ENCODE results near the gene PIK3CB.
"Not testable (repeated sequence)": the region's sequence is repeated elsewhere in the genome, so short reads cannot be mapped to it uniquely, and the experiment has no call there.

Gene PIK3CB

DNA sequence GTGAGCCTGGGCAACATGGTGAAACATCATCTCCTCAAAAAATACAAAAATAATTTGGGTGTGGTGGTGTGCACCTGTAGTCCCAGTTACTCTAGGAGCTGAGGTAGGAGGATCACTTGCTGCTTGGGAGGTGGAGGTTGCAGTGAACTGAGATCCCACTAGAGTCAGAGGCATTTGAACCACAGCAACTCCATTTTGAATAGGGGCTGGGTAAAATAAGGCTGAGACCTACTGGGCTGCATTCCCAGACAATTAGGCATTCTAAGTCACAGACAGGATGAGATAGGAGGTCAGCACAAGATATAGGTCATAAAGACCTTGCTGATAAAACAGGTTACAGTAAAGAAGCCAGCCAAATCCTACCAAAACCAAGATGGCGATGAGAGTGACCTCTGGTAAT, 12.1 kb upstream of the PIK3CB start:
- not testable (repeated sequence) for DNase-seq (ENCODE audit: low read depth in 2 of 2)

DNA sequence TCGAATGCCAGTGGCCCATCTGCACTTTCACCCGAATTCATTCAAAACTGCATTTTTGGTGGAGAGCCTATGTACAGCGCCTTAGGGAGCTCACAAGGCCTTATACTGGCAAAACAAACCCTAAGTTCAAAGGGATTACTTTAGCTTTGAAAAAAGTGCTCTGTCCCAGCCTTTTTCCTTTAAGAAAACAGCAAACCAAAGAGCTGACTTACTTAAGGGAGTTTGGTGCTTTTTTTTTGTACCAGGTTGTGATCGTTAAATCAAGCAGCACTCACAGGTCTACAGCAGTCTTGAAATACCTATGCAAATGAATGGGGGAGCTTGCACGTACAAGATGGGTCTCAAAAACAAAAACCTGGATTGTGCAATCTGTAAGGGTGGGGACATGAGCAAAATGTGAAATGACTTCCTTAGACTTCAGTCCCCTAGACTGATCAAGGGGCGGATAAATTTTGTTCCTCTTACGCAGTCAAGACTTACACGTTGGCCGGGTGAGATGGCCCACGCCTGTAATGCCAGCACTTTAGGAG, 11.6 kb upstream of the PIK3CB start:
- no peak for DNase-seq (ENCODE audit: low read depth in 2 of 2)

DNA sequence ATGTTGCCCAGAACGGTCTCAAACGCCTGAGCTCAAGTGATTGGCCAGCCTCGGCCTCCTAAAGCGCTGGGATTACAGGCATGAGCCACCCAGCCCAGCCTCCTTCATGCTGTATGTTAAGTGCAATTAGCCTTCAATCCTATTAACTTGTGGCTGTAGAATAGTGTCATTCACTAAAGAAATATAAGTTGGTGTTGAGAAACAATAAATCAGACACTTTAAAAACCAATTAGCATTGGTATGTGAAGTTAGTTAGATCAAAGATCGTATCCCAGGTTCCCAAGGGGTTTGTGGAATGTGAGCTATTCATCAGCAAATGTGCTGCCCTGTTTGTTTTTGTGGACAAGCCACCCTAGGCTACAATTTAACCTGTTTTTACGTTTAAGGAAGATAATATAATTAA, 11.0 kb upstream of the PIK3CB start:
- DNase-seq (ENCODE audit: low read depth in 2 of 2), result no peak

DNA sequence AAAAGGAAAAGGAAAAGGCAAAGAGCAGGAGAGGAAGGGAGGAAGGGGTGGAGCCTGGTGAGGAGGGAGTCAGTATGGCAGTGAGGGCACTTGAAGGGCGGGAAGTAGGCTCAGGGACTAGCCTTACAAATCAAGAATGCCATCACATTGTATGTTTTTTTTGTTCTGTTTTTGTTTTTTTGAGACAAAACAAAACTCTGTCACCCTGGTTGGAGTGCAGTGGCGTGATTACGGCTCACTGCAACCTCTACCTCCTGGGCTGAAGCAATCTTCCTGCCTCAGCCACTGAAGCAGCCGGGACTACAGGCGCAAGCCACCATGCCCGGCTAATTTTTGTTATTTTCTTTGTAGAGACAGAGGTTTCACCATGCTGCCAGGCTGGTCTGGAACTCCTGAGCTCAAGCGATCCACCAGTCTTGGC, 10.5 kb upstream of the PIK3CB start:
- DNase-seq (ENCODE audit: low read depth in 2 of 2), result no peak

DNA sequence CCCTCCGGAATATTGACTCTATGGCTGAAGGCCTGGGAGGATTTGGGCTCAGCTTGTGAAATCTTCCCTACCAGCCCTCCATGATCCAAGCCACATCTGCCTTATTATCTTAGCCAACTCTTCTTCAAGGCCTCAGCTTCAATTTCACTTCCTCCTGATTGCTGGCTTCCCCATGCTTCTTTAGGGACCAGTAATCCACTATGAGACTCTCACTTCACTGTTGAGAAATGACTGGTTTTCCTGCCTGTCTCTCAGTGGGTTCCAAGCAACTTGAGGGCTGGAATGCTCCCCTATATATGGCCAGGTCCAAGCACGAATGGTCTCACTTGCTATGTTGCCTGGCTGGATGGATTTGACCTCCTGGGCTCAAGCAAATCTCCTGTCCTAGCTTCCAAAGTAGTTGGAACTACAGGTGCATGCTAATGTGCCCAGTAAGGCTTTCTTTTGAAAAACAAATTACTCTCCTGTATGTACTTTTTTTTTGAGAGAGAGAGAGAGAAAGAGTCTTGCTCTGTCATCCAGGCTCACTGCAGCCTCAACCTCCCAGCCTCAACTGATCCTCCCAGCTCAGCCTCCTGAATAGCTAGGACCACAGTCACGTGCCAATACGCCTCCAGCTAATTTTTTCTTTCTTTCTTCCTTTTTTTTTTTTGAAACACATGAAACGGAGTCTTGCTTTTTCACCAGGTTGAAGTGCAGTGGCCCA, 7.9 kb upstream of the PIK3CB start:
- no peak for DNase-seq (ENCODE audit: low read depth in 2 of 2)

DNA sequence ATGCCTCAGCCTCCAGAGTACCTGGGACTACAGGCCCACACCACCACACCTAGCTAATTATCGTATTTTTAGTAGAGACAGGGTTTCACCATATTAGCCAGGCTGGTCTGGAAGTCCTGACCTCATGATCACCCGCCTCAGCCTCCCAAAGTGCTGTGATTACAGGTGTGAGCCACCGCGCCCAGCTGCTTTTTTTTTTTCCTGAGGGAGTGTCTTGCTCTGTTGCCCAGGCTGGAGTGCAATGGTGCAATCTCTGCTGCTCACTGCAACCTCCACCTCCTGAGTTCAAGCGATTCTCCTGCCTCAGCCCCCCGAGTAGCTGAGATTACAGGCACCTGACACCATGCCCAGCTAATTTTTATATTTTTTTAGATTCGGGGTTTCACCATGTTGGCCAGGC, 3.7 kb upstream of the PIK3CB start:
- DNase-seq (ENCODE audit: low read depth in 2 of 2), result not testable (repeated sequence)

DNA sequence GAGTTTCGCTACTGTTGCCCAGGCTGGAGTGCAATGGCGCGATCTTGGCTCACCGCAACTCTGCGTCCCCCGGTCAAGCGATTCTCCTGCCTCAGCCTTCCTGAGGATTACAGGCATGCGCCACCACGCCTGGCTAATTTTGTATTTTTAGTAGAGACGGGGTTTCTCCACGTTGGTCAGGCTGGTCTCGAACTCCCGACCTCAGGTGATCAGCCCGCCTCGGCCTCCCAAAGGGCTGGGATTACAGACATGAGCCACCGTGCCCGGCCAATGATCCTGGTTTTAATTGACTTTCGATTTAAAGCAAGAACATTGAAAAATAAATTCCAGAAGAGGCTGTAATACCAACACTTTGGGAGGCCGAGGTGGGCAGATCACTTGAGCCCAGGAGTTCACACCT, 1.1 kb upstream of the PIK3CB start:
- not testable (repeated sequence) for DNase-seq (ENCODE audit: low read depth in 2 of 2)

DNA sequence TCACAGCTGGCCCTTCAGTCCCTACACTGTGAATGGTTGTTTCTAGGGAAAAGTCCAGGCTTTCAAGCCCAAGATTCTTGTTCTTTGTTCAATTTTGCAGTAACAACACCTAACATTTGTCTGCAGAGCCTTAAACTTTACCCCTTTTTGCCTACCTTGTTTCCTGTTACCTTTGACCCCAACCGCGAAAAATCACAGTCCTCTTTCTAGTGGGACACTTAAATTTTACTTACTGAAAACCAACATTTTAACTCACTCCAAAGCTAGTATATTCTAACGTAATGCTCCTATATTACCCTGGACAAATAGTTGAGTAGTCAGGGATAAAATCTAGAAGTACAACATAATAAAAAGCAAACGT, 649 bp upstream of the PIK3CB start:
- DNase-seq (ENCODE audit: low read depth in 2 of 2), result no peak

DNA sequence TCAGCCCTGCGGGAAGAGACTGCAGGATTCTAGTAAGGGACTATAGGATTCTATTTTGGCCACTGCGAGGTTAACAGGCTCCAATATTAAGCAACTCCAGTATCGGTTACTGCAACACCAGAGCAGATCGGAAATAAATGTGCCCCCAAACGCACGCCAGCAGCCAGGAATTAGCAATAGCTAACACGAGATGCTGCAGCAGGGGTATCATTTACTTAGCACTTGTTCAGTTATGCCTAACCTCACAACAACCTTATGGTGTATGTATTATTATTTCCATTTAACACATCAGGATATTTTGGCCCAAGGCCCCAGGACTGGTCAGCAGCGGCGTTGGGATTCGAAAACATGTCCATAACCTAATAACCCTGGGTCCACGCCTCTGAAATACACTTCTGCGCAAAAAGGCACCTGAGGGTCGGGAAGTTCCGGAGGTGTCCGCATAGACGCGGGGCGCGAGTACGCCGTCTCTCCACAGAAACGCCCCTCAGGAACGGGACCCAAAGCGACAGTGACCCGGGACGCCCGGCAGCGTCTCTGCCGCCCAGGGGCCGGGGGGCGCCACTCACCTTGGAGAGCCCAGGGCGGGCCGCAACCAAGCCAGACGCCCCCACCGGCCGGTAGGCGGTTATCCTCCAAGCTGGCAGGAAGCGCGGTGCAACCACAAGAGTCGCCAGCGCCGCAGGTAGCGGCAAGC, 681 bp downstream of the PIK3CB start:
- DNase-seq (ENCODE audit: low read depth in 2 of 2), result no peak

DNA sequence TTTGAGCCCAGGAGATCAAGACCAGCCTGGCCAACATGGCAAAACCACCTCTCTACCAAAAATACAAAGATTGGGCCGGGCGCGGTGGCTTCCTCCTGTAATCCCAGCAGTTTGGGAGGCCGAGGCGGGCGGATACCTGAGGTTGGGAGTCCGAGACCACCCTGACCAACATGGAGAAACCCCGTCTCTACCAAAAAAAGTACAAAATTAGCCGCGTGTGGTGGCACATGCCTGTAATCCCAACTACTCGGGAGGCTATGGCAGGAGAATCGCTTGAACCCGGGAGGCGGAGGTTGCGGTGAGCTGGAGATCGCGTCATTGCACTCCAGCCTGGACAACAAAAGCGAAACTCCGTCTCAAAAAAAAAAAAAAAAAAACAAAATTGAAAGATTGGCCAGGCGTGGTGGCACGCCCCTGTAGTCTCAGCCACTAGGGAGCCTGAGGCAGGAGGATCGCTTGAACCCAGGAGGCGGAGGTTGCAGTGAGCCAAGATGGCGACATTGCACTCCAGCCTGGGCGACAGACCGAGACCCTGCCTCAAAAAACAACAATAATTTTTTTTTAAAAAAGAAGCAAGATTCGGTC, 2.2 kb downstream of the PIK3CB start:
- DNase-seq (ENCODE audit: low read depth in 2 of 2), result not testable (repeated sequence)

DNA sequence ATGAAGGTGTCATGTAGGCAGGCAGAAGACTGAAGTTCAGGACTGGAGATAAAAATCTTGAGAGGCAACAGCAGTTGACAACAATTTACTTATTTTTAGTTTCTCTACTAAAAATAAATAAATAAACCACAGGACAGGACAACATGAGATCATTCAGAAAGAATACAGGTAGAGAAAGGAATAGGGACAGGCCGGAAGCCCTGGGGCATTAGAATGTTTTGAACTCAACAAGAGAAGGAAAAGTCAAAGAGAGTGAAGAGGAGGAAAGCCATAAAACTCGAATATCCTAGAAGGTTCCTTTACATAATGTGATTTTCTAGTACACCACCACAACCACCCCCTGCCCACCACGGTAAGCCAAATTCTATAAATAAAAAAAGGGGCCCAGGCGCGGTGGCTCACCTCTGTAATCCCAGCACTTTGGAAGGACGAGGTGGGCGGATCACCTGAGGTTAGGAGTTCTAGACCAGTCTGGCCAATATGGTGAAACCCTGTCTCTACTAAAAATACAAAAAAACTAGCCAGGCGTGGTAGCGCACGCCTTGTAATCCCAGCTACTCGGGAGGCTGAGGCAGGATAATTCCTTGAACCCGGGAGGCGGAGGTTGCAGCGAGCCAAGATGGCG, 4.7 kb downstream of the PIK3CB start:
- no peak for DNase-seq (ENCODE audit: low read depth in 2 of 2)

DNA sequence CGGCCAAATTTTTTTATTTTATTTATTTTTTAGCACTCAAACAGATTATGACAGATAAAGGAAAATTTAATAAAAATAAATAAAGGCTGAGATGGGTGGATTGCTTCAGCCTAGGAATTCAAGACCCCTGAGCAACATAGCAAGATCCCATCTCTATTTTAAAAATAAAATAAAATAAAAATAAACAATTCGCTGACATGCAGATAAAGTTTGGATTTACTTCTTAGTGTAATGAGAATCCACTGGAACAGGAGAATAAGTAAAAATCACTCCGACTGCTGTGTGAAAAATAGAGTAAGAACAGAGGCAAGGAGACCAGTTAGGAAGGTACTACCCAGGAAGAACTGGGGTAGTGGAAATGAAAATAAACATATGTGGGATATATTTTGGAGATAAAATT, 5.6 kb downstream of the PIK3CB start:
- no peak for DNase-seq (ENCODE audit: low read depth in 2 of 2)

DNA sequence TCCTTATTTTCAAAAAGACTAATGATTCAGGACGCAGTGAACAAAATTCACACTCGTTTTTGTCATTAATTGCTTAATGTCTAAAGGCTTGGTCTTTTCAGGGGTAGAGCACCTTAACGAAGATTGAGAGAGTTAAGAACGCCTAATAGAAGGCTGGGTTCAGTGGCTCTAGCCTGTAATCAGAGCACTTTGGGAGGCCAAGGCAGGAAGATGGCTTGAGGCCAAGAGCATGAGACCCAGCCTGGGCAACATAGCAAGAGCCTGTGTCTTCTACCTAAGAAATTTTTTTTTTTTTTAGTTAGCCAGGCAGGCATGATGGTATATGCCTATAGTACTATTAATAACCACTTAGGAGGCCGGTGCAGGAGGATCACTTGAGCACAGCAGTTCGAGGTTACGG, 7.5 kb downstream of the PIK3CB start:
- no peak for DNase-seq (ENCODE audit: low read depth in 2 of 2)

DNA sequence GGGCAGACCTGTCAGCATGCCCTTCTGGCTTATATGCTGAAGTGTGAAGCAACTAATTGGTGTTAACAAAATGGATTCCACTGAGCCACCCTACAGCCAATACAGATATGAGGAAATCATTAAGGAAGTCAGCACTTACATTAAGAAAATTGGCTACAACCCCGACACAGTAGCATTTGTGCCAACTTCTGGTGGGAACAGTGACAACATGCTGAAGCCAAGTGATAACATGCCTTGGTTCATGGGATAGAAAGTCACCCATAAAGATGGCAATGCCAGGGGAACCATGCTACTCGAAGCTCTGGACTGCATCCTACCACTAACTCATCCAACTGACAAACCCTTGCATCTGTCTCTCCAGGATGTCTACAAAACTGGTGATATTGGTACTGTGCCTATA, 9.4 kb downstream of the PIK3CB start:
- DNase-seq (ENCODE audit: low read depth in 2 of 2), result no peak

DNA sequence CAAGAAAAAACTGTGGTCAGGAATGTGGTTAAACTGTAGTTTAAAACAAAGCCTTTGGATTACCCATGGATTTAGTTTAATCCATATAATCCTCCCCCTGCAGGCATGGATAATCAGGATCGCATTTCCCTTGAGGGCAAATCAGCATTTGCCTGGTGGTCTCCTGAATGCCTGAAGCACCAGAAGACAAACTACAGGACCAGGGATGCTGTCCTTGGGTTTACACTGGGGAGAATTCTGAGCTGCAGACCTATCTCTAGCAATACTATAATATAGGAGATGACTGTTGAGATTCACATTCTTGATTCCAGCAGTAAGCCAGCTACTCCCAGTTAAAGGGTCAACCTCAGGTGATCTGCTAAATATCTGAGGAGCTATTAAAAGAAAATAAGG, 10.6 kb downstream of the PIK3CB start:
- DNase-seq (ENCODE audit: low read depth in 2 of 2), result no peak

DNA sequence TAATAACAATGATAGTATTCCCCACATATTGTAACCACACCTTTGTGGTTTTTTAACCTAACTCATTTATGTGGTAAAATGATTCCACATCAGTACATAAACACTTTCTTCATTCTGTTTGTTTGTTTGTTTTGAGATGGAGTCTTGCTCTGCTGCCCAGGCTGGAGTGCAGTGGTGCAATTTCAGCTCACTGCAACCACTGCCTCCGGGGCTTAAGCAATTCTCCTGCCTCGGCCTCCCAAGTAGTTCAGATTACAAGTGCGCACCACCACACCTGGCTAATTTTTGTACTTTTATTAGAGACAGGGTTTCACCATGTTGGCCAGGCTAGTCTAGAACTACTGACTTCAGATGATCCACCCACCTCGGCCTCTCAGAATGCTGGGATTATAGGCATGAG, 14.3 kb downstream of the PIK3CB start:
- DNase-seq (ENCODE audit: low read depth in 2 of 2), result not testable (repeated sequence)

DNA sequence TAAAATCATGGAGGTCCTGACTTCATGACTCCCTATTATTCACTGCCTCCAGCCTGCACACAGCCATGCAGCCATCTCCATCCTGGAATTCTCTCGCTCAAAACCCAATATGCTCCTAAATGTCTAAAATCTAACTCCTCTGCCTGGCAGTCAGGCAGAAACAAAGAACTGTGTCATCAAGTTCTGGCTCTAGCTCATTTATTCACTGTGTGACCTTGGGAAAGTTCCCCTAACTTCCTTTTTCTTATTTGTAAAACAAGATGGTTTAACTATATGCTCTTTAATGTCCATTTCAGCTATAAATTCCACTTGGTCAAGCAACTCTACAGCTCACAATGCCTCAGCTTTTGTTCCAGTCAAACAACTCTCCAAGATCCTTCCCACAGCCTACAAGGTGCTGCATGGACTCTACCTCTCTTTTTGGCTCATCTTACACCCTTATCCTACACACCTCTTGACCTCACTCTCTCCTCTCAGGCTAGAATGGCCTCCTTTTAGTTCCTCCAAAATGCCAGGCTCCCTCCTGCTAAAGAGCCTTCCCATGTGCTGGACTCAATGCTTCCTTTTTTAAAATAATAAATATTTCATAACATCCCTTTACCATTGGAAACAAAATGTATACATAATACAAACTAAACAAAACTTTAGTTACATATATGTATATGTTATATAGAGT, 16.4 kb downstream of the PIK3CB start:
- DNase-seq (ENCODE audit: low read depth in 2 of 2), result no peak

DNA sequence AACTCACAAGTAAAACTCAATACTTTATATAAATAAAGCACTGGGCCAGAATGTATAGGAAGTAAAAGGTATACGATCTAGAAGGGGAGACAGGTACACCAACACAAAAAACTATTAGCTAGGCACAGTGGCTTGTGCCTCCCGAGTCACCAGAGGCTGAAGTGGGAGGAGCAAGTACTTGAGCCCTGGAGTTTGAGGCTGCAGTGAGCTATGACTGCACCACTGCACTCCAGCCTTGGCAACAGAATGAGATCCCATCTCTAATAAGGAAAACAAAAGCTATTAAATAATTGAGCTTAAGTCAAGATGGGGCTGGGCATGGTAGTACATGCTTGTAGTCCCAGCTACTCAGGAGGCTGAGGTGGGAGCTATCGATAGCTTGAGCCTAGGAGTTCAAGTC, 17.0 kb downstream of the PIK3CB start:
- DNase-seq (ENCODE audit: low read depth in 2 of 2), result no peak

DNA sequence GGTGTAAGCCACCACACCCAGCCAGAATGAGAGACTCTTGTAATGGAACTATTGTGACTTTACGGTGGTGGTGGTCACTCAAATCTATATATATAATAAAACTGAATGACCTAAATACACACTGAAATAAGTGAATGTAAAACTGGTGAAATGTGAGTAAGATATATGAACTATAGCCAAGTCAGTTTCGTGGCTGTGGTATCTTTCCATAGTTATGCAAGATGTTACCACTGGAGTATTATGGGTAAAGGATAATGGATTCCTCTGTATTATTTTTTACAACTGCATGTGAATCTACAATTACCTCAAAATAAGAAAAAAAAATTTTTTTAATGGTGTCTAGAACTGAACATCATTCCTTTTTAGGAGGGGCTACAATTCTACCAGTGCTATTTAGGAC, 21.9 kb downstream of the PIK3CB start:
- no peak for DNase-seq (ENCODE audit: low read depth in 2 of 2)

DNA sequence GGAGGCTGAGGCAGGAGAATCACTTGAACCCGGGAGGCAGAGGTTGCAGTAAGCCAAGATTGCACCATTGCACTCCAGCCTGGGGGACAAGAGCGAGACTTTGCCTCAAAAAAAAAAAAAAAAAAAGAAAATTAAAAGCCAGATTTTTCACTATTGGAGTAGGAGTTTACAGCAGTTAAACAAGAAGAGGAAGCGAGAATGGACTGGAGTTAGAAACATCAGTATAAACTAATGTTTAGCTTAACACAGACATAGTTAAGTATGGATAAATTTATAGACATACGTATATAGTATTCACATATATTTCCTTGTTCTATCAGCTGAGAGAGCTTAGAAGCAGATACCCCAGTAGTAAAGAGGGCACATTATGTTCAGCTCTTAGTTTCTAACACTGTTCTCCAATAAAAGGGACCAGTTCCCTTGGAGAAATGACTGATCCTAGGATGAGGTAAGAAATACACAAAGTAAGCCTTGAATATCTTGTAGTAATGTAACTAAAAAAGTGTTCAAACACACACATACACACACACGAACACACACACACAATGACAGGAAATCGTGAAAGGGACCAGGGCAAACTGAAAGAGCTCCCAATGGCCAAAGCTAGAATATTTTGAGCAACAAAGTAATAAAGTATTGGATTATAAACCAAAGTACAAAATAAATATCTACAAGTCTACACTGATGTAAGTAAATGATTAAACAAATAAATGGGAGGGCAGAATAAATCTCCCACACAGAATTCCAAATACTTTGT, 25.1 kb downstream of the PIK3CB start:
- DNase-seq (ENCODE audit: low read depth in 2 of 2), result no peak

DNA sequence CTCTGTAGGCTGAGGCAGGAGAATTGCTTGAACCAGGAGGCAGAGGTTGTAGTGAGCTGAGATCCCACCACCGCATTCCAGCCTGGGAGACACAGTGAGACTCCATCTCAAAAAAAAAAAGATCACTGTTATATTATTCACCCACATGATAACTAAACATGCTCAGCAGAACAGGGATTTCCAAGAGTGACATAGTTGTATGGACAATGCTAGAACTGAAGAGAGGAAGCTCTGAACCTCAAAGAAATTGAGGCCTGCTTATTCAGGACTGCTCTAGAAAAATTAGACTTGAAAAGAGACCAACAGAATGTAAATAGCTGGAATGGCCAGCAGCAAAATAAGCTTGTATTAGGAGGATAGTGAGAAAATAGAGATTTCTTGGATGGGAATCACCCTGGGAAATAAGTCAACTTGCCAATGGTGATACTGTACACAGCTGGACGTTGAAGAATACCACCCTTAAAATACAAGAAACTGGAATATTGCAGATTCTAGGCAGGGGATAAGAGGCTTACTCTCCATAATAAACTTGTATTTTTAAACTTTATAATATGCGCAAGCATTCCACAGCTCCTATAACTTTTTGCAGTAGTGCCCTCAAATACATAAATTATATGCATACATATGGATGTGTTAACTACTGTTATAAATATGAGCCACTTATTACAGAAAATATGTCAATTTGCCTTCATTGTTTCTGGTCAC, 28.2 kb downstream of the PIK3CB start:
- DNase-seq (ENCODE audit: low read depth in 2 of 2), result no peak

All from fibroblast of skin of left biceps (primary cell).